Measurements from ENCODE around the gene FBXO45. TPM values are rescaled to one million over a fixed set of nuclear protein-coding genes. Genes with fewer than 3 reads are reported as not detected.

Gene FBXO45
- total and polyA plus RNA-seq, 9 of the 15 experiments (the other 6 are each of a cell fraction or from before 2014, with no cell fraction given), result 15.2 to 52.8 (median 37.0) TPM

- TF ChIP-seq FOXK2 (conservative IDR thresholded peaks at IDR 0.05 in 1 of 2, IDR thresholded peaks at IDR 0.05 in 1 of 2; ENCODE audit: low read depth in 2 of 2) (peak in 1 of 2 experiments; percentile 13; a peak in 1 of 4 replicates), ILF3 (IDR thresholded peaks at IDR 0.05; ENCODE audit: borderline replicate concordance) (no peak), STAG1 (CRISPR knock-in tag; IDR thresholded peaks at IDR 0.05; ENCODE audit: borderline replicate concordance) (peak; percentile 67; the same call in 1 of the 2 replicates), KDM5B (IDR thresholded peaks at IDR 0.05; ENCODE audit: insufficient replicate concordance, low read depth, low read length) (no peak), CBX5 (IDR thresholded peaks at IDR 0.05; ENCODE audit: borderline replicate concordance, low read depth) (no peak), ZNF197 (CRISPR knock-in tag; IDR thresholded peaks at IDR 0.05; ENCODE audit: low read depth) (no peak), ZNF79 (CRISPR knock-in tag; IDR thresholded peaks at IDR 0.05; ENCODE audit: low read depth) (no peak), ZKSCAN8 (CRISPR knock-in tag; IDR thresholded peaks at IDR 0.05) (no peak), SPI1 (IDR thresholded peaks at IDR 0.05; ENCODE audit: borderline replicate concordance, low read depth, low read length) (no peak), CC2D1A (IDR thresholded peaks at IDR 0.05) (peak; percentile 55; the same call in 1 of the 2 replicates), GATAD2A (IDR thresholded peaks at IDR 0.05) (no peak), RREB1 (CRISPR knock-in tag; IDR thresholded peaks at IDR 0.05) (no peak), CSDE1 (IDR thresholded peaks at IDR 0.05) (no peak), ZNF431 (CRISPR knock-in tag; IDR thresholded peaks at IDR 0.05) (no peak), KAT7 (CRISPR knock-in tag; IDR thresholded peaks at IDR 0.05; ENCODE audit: borderline replicate concordance) (no peak), CTCF (IDR thresholded peaks at IDR 0.05 in 2 of 3, conservative IDR thresholded peaks at IDR 0.05 in 1 of 3; ENCODE audit: insufficient read depth in 2 of 3, low read depth in 1 of 3, low read length in 3 of 3) (peak; percentile 69 to 78 (median 70))
Measured at GRCh38 chr3:196524527-196524926, 43.9 kb upstream of the FBXO45 start (continued).
